Inflammatory macrophage treated with lipopolysaccharide for 4 hours (primary cell): Measurements from ENCODE around the gene PLCL1.

Experiments
- DNase-seq: peaks from one replicate; pipeline ENCODE4 v3.0.0-alpha.2; 2020

The PLCL1 gene

GRCh38 chr2:197888321-197888720, 83.9 kb downstream of the PLCL1 start:
- peak; percentile 93 for DNase-seq

- peak; percentile 97 for DNase-seq
Measured at GRCh38 chr2:197889041-197889440, 84.6 kb downstream of the PLCL1 start.

GRCh38 chr2:197890168-197890567, 85.8 kb downstream of the PLCL1 start:
- DNase-seq = peak; percentile 40

GRCh38 chr2:197891897-197892442, 87.6 kb downstream of the PLCL1 start:
- DNase-seq = no peak

- no peak for DNase-seq
Measured at GRCh38 chr2:197893403-197894177, 89.2 kb downstream of the PLCL1 start.

- DNase-seq = peak; percentile 44
Measured at GRCh38 chr2:197894751-197895274, 90.4 kb downstream of the PLCL1 start.

- no peak for DNase-seq
Measured at GRCh38 chr2:197897960-197898678, 93.7 kb downstream of the PLCL1 start.

GRCh38 chr2:197904446-197904845, 100.1 kb downstream of the PLCL1 start:
- peak; percentile 83 for DNase-seq

- DNase-seq = peak; percentile 32
Measured at GRCh38 chr2:197908156-197908555, 103.8 kb downstream of the PLCL1 start.

- DNase-seq = peak; percentile 69
Measured at GRCh38 chr2:197908990-197909776, 104.8 kb downstream of the PLCL1 start.

GRCh38 chr2:197911667-197912066, 107.3 kb downstream of the PLCL1 start:
- DNase-seq = no peak

- DNase-seq = no peak
Measured at GRCh38 chr2:197913084-197913483, 108.7 kb downstream of the PLCL1 start.

GRCh38 chr2:197914778-197915177, 110.4 kb downstream of the PLCL1 start:
- no peak for DNase-seq

GRCh38 chr2:197915548-197916265, 111.3 kb downstream of the PLCL1 start:
- peak; percentile 81 for DNase-seq

- DNase-seq = peak; percentile 46
Measured at GRCh38 chr2:197919487-197919886, 115.1 kb downstream of the PLCL1 start.

- no peak for DNase-seq
Measured at GRCh38 chr2:197920088-197920487, 115.7 kb downstream of the PLCL1 start.

- DNase-seq = no peak
Measured at GRCh38 chr2:197920592-197921201, 116.3 kb downstream of the PLCL1 start.

GRCh38 chr2:197924483-197924882, 120.1 kb downstream of the PLCL1 start:
- DNase-seq = no peak

- DNase-seq = no peak
Measured at GRCh38 chr2:197925204-197925603, 120.8 kb downstream of the PLCL1 start.

- no peak for DNase-seq
Measured at GRCh38 chr2:197925976-197926375, 121.6 kb downstream of the PLCL1 start.

GRCh38 chr2:197926673-197927072, 122.3 kb downstream of the PLCL1 start:
- DNase-seq = no peak

- DNase-seq = peak; percentile 26
Measured at GRCh38 chr2:197927994-197928393, 123.6 kb downstream of the PLCL1 start.
